ENCODE data around the gene HOXB1. TPM values are rescaled to one million over a fixed set of nuclear protein-coding genes. Genes with fewer than 3 reads are reported as not detected.
"Not testable (repeated sequence)": the region's sequence is repeated elsewhere in the genome, so short reads cannot be mapped to it uniquely, and the experiment has no call there.

HOXB1 gene
- total RNA-seq, 1 donor from 2014 or later, result not detected

DNA sequence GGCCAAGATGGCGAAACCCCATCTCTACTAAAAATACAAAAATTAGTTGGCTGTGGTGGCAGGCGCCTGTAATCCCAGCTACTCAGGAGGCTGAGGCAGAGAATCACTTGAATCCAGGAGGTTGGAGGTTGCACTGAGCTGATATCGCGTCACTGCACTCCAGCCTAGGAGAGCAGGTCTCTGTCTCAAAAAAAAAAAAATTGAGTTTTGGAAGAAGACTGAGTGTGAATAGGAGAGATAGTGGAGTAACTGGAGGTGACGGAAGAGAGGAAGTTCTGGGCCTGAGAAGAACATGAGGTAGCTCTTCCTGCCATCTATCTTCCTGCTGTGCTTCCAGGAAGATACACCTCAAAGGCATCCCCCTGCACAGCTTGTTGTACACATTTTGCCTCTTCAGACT is 11.4 kb downstream of the HOXB1 start:
- no peak for DNase-seq

GRCh38 chr17:48517478-48517877 is 13.3 kb downstream of the HOXB1 start:
- no peak for DNase-seq

GRCh38 chr17:48515925-48516900 is 14.6 kb downstream of the HOXB1 start:
- no peak for DNase-seq

DNA sequence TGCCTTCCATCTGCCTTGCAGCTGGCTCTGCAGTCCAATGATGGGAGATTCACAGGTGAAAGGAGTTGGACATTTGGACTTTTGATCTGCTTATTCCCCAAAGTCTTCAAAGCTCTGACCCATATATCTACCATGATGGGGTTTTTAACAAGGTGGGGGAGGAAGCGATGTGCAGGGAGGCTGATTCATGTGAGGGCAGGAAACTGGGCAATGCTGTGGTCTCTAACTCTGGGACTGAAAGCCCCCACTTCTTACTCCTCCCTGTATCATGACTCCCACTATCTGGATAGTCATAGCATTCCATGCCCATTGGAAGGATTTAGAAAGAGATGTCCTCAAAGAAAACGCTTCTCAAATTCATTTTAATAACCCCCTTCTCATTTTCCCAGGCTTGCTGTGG is 16.3 kb downstream of the HOXB1 start:
- no peak for DNase-seq

- no peak for DNase-seq
Measured at GRCh38 chr17:48513666-48514455, 16.9 kb downstream of the HOXB1 start.

- DNase-seq, result no peak
Measured at GRCh38 chr17:48513097-48513496, 17.7 kb downstream of the HOXB1 start.

DNA sequence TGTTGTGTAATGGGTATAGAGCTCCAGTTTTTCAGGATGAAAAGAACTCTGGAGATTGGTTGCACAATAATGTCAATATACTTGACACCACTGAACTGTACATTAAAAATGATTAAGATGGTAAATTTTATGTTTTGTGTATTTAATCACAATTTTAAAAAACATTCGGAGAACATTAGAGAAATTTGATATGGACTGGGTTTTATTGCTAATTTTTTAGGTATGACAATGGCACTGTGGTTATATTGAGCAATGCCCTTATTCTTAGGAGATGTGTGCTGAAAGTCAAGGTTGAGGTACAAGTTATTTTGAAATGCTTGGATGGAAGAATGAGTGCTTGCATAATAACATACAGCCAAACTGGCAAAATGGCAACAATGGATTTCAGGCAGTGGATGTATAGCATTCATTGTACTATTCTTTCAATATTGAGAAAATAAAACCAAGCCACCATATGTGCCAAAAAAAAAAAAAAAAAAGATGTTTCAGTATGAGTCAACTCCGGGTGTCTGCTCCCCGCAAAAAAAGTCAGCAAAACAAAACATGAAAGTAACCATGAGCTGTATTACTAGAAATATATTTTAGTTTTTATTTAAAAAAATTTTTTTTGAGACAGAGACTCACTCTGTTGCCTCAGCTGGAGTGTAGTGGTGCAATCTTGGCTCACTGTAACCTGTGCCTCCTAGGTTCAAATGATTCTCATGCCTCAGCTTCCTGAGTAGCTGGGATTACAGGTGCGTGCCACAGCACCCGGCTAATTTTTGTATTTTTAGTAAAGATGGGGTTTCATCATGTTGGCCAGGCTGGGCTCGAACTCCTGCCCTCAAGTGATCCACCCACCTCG is 19.8 kb downstream of the HOXB1 start:
- DNase-seq, result no peak

- DNase-seq, result no peak
Measured at GRCh38 chr17:48510381-48510760, 20.4 kb downstream of the HOXB1 start.

GRCh38 chr17:48509708-48510107 is 21.1 kb downstream of the HOXB1 start:
- not testable (repeated sequence) for DNase-seq

GRCh38 chr17:48506246-48506645 is 24.6 kb downstream of the HOXB1 start:
- DNase-seq, result no peak

DNA sequence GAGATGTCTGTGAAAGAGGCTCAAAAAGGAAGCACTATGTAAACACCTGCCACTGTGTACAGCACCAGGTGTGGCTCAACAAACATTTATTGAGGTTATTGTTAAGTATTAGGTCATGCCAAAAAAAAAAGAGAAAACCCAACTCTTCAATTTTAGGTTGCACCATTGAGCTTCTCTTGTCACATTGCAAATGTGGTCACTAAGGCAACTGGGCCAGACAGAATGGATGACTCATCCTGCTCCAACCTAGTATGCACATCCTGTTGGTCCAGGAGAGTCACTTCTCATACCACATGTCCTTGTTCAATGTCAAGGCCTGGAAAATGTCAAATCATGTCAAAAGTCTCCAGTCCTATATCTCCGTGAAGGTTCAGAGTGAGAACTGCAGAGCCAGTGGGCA is 25.0 kb downstream of the HOXB1 start:
- DNase-seq, result no peak

- DNase-seq, result no peak
Measured at GRCh38 chr17:48504953-48505352, 25.9 kb downstream of the HOXB1 start.

GRCh38 chr17:48503747-48504146 is 27.1 kb downstream of the HOXB1 start:
- no peak for DNase-seq

DNA sequence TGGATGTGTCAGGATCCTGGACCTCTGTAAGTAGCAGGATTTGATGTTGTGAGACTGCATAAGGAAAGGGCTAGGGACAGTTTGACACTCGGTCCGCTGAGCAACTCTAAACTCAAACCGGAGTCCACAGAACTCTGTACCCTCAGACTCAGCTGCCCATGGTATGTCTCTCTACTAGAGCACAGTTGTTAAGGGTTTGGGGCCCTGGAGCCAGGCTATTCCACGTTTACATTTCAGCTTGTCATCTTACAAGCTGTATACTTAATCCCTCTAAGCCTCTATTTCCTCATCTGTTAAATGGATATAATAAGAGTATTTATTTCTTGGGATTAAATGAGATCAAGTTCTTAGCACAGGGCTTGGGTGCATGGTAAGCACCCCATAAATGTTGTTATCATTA is 27.9 kb downstream of the HOXB1 start:
- DNase-seq, result no peak

DNA sequence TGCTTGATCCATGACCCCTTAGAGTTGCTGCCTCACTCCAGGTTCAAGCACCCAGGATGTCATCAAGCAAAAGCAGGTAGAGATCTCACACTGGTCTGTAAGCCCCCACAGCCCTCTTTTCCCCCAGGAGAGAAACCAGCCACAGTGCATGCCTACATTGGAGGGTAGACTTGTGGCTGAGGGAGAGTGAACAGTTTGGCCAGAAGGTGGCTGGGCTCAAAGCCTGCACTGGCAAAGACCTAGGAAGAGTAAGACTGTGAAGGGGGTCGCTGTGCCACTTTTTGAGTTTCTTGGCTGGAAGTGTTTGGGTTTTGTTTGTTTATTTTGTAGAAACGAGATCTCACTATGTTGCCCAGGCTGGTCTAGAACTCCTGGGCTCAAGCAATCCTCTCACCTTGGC is 28.5 kb downstream of the HOXB1 start:
- no peak for DNase-seq

DNA sequence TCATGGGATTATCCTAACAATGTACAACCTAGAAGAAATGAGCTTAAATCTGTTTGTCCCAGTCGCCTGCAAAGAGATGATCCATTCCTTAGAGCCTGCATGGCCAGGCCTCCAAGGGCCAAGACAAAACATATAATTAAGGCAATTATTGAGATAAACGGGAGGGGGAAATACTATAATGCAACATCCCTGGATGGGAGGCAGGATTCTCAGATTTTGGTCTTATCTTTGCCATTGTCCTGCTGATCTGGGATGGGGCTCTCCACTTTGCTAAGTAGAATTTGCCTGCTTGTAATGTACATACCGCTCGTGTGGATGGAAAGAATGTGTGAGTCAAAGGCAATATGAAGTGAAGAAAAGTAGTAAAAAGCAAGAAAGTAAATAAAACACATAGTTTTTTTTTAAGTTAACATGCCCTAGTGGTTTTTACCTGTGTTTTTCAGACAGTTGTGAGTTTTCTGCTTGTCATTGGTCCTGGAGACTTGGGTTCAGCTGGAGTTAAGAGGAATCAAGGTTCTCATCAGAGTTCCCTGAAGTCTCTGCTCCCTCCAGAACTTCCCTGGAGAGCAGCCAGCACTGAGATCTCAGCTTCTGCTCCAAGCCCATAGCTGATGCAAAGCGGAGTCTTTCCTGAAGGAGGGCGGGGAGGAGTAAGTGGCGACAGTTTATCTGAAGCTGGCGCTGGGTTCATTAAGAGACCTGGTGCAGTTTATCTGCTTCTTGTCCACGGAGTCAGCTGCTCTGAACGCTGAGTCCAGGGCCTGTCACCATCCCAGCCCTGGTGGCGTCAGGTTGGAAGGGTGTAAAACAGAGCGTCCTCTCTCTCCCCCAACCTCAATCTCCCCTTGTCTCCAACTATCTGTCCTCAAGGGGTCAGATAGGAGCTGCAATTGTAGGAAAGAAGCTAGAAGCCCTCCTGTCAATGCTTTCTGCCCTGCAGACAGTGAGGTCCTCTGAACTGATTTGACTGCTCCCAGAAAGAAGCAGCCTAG is 30.1 kb downstream of the HOXB1 start:
- DNase-seq, result no peak

DNA sequence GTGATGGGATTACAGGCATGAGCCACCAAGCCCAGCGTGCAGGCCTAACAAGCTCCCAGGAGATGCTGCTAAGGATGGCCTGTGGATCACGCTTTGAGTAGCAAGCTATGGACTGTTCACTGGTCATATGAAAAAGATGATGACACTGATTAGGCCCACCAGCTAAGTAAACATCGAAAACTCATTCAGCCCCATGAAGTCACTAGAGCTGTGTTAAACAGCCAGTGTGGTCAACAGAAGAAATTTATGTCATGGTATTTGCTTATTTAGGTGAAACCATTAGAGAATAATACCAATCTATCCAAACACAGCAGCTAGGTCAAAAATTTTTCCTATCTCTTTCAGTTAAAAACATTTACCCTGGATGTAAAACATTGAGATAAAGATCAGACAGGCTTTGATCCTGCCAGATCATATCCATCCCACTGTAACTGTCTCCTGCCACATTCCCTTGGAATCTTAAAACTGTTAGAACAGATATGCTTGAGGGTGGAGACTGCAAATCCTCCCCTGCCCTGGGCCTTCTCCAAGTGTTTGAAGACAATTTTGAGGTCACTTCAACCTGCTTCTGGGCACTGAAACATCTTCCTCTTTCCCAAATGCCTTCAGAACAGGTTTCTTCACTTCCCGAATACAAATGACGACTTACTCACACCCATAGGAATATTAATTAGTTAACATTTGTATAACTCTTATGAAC is 30.9 kb downstream of the HOXB1 start:
- DNase-seq, result no peak

GRCh38 chr17:48499248-48499647 is 31.6 kb downstream of the HOXB1 start:
- DNase-seq, result no peak

DNA sequence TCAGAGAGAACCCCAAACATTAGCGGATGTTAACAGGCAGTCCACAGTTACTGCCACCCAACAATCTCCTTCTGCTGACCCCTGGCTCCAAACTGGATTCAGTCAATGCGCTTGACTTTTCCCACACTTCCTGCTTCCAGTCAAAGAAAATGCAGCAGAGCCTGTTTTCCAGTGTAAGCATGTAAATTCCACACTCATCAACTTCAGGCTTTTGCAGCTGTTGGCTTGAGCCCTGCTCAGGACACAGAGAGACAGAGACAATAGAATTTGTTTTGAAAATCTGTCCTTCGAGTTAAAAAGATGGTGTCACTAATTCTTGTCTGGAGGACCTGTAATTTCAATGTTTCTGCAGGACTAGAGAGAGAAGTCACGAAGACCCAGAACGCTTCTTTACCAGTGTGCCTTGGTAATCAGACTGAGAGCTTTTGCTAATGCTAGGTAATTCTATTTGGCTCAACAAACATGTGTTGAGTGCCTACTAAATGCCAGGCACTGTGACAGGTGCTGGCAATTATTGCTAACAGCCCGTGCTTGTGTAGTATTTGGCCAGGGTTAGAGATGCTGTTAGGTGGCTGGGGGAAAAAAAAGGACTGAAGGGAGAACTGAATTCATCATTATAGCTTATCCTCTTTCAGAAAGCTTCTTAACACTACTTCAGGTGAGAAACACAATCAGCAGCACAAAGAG is 32.5 kb downstream of the HOXB1 start:
- DNase-seq, result no peak

GRCh38 chr17:48497103-48497502 is 33.7 kb downstream of the HOXB1 start:
- no peak for DNase-seq

Data from occipital lobe (tissue), 2 donors.